Activated CD4-positive, alpha-beta memory T cell treated with anti-CD3 and anti-CD28 coated beads, Interleukin-2, amount 10 ng/mL, durations not matched to agents 7 days and 5 days (primary cell): Measurements from ENCODE around the gene CDC5L. TPM values are rescaled to one million over a fixed set of nuclear protein-coding genes. Genes with fewer than 3 reads are reported as not detected.
A peak's percentile ranks its signal among the peaks of the same experiment; 100 is the strongest.

ENCODE experiments used
- CTCF ChIA-PET: fragments of 350-600 bp; sonication (Branson Sonifier 250); formaldehyde crosslinking; loops from one replicate; lab custom pipeline; 2021; ENCODE audit warnings: antibody characterized with exemption, inconsistent platforms; lab: Charles Lee
- POLR2A ChIA-PET: fragments of 350-600 bp; sonication (Branson Sonifier 250); formaldehyde crosslinking; loops from one replicate; lab custom pipeline; 2021; ENCODE audit warnings: antibody characterized with exemption; lab: Charles Lee
- DNase-seq: peaks from one replicate; pipeline ENCODE4 v3.0.0-alpha.2; 2020
- H3K27ac Mint-ChIP-seq: one replicate; pipeline ENCODE4 v1.8.0; 2021; ENCODE audit warnings: mild to moderate bottlenecking, mixed read lengths
- H3K27me3 Mint-ChIP-seq: one replicate; pipeline ENCODE4 v1.8.0; 2021; ENCODE audit warnings: mixed read lengths
- H3K36me3 Mint-ChIP-seq: one replicate; pipeline ENCODE4 v1.8.0; 2021; ENCODE audit warnings: low read depth, mixed read lengths
- H3K4me1 Mint-ChIP-seq: one replicate; pipeline ENCODE4 v1.8.0; 2021; ENCODE audit warnings: mixed read lengths
- H3K4me3 Mint-ChIP-seq: one replicate; pipeline ENCODE4 v1.8.0; 2021; ENCODE audit warnings: mild to moderate bottlenecking, mixed read lengths
- H3K9me3 Mint-ChIP-seq: one replicate; pipeline ENCODE4 v1.8.0; 2021; ENCODE audit warnings: mixed read lengths
- total RNA-seq, 2 experiments: library from RNA; stranded (reverse); gene quantifications; one replicate each; pipeline ENCODE4 v1.2.3, GENCODE V29; 2021

CDC5L gene
- total RNA-seq, 2 experiments from 2014 or later = 23.8 to 24.2 TPM

DNA sequence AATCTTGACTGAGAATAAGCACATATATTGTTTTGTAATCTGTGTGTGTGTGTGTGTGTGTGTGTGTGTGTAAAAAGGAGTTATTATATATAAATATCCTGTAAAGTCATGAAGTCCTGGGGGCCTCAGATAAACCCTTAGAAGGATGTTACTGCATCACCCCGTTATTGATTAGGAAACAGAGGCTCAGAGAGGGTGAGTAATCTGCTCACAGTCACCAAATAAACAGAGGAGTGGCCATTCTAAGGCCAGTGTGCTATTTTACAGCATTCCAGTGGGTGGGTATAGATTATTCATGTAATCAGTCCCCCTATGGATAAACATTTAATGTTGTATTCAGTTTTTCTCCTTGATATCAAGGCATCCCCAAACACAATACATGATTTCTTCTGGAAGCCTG lies 87.1 kb downstream of the CDC5L start:
- Mint-ChIP-seq H3K4me3 (no peak overlapping the region), H3K36me3 (no peaks in the 10 kb centered on the region), H3K9me3 (no peaks in the 10 kb centered on the region), H3K4me1 (peaks cover 4% of the 10 kb centered on the region), H3K27ac (no peak overlapping the region), H3K27me3 (peaks cover 2% of the 10 kb centered on the region)
- DNase-seq = no peak
- ChIA-PET CTCF (interaction anchor here (1.0 to 3.2 kb wide), 17 partner anchors 13 to 1448 kb away, joined by 3 to 22 read pairs (median 7); no protein-coding TSS in a partner anchor), POLR2A (no interaction called here)

DNA sequence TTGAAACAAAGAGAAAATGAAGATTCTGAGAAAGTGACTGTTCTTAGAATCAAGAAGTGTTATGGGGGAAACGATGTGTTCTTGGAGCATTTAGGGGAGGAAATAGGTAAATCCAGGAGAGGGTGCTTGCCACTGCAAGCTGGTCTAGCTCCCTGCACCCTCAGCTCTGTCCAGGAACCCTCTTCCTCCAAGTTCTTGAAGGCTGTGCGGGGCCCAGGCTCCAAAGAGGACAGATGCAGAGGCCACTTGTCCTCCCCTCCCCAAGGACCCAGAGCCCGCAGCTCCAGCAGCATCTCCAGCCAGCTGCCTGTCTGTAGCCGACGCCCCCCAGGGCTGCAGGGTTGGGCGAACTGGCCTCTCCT lies 87.9 kb downstream of the CDC5L start:
- Mint-ChIP-seq H3K4me1 (peaks cover 4% of the 10 kb centered on the region), H3K27ac (no peak overlapping the region), H3K27me3 (peaks cover 2% of the 10 kb centered on the region), H3K4me3 (no peak overlapping the region), H3K9me3 (no peaks in the 10 kb centered on the region), H3K36me3 (no peaks in the 10 kb centered on the region)
- DNase-seq = no peak
- ChIA-PET POLR2A (interaction anchor here (1.1 kb wide), 1 partner anchor 902 kb away, joined by 6 read pairs; the partner anchor contains the start of gene SUPT3H), CTCF (interaction anchor here (0.7 to 3.2 kb wide), 45 partner anchors 9 to 1615 kb away, joined by 3 to 22 read pairs (median 5); partner anchors contain the start of gene SUPT3H)

DNA sequence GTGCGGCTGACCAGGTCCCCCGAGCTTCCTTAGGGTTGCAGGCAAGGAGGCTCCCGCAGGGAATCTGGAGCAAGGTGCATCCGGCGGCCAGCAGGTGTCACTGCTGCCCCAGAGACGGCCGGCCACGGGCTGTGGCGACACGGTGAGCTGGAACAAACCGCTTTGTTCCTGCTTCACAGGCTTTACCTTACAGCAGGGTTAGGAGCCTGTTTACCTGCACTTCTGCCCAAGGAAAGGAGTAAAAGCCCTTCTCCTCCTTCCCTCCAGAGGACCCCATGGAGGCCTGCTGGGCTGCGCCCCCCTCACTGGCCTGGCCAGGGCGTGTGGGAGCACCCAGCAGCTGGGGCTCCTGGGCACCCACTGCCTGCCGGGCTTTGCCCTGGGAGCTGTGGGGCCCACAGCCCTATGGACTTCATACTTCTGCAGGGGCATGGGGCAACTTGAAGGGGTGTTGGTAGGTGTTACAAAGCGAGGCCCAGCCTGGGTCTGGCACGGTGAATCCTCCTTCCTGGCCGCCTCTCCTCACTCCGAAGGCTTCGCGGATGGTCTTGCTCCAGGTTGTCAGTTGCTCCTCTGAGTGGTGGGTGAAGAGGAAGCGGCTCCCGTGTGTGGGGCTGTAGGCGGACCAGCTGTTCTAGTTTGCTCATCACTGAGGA lies 88.4 kb downstream of the CDC5L start:
- DNase-seq = peak; percentile 77
- peak overlapping the region; percentile 26 for H3K27ac Mint-ChIP-seq
- no peaks in the 10 kb centered on the region for H3K36me3 Mint-ChIP-seq
- H3K4me1 Mint-ChIP-seq = peaks cover 4% of the 10 kb centered on the region
- no peak overlapping the region for H3K4me3 Mint-ChIP-seq
- H3K9me3 Mint-ChIP-seq = no peaks in the 10 kb centered on the region
- ChIA-PET CTCF (interaction anchor here (0.6 to 3.2 kb wide), 53 partner anchors 9 to 1615 kb away, joined by 3 to 22 read pairs (median 5); partner anchors contain the start of gene SUPT3H), POLR2A (interaction anchor here (1.1 kb wide), 1 partner anchor 902 kb away, joined by 6 read pairs; the partner anchor contains the start of gene SUPT3H)
- H3K27me3 Mint-ChIP-seq = peaks cover 2% of the 10 kb centered on the region

DNA sequence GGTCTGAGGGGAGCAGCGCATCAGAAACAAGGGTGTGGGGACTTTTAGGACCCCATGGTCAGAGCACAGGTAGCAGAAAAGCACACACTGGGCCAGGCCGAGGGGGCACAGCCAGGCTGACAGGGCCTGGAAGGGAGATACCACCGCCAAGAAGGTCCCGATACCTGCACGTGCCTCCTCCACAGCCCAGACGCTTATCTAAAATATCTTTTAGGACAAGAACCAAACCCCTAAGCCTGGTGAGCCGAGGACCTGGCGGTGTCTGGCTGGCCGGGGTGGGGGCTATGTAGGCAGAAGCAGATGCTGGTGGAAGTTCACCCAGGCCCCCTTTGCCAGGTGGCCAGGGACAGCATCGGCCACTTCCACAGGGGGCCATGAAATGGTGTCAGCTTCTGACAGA lies 89.3 kb downstream of the CDC5L start:
- no peaks in the 10 kb centered on the region for H3K9me3 Mint-ChIP-seq
- H3K36me3 Mint-ChIP-seq = no peaks in the 10 kb centered on the region
- H3K4me1 Mint-ChIP-seq = peaks cover 4% of the 10 kb centered on the region
- no peak overlapping the region for H3K27ac Mint-ChIP-seq
- DNase-seq = no peak
- H3K4me3 Mint-ChIP-seq = no peak overlapping the region
- ChIA-PET POLR2A (no interaction called here), CTCF (interaction anchor here (1.0 to 3.2 kb wide), 9 partner anchors 21 to 1238 kb away, joined by 3 to 22 read pairs (median 7); no protein-coding TSS in a partner anchor)
- H3K27me3 Mint-ChIP-seq = no peaks in the 10 kb centered on the region

DNA sequence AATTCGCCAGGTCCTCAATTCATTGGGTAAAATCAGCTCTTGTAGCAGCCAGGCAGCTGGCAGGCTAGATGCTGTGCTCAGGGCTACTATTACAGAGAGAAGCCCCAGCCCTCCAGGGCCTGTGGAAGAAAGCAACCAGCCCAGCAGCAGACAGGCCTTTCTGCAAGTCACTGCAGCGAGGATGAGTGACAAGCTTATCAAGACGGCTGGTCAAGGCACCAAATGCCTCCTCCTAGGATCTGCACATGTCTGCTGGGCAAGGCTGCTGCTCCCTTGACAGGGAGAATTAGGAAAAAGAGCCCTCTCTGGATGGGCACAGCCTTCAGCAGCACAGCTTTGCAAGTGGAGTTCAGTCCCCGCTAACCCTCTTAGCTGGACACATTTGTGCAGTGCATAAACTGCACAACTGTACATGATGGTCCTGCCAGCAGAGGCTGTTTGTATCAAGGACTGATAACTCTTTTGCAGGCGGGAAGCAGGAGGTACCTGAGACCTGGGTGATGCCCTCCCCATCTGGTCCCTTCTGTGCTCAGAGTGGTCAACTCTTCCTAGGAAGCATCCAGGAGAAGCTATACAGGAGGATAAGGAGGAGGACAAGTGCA lies 89.9 kb downstream of the CDC5L start:
- CTCF ChIA-PET = interaction anchor here (0.6 to 3.2 kb wide), 5 partner anchors 8 to 1354 kb away, joined by 3 to 21 read pairs (median 3); no protein-coding TSS in a partner anchor
- no peaks in the 10 kb centered on the region for H3K9me3 Mint-ChIP-seq
- POLR2A ChIA-PET = no interaction called here
- no peak overlapping the region for H3K4me3 Mint-ChIP-seq
- H3K27me3 Mint-ChIP-seq = no peaks in the 10 kb centered on the region
- no peak overlapping the region for H3K27ac Mint-ChIP-seq
- DNase-seq = no peak
- H3K36me3 Mint-ChIP-seq = no peaks in the 10 kb centered on the region
- peaks cover 4% of the 10 kb centered on the region for H3K4me1 Mint-ChIP-seq

DNA sequence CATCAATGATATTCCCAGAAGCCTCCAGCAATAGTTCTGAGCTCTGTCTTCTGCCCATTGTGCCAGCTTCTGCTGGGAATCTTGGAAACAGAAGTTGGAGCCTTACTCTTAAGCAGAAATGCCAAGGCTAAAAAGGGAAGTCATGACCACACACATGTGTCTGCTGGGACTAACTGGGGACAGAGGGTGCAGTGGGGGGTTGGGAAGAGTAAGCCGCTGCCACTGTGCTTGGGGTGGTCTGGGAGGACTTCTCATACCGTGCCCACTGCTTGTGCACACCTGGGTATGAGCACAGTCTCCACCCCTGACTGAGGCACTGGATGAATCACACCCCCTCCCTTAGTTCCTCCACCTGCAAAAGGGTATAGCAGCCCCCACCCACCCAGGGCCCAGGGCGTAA lies 90.7 kb downstream of the CDC5L start:
- no peak overlapping the region for H3K4me3 Mint-ChIP-seq
- no peaks in the 10 kb centered on the region for H3K36me3 Mint-ChIP-seq
- DNase-seq = no peak
- H3K27ac Mint-ChIP-seq = no peak overlapping the region
- ChIA-PET POLR2A (no interaction called here), CTCF (interaction anchor here (1.5 kb wide), 1 partner anchor 8 kb away, joined by 3 read pairs; no protein-coding TSS in a partner anchor)
- H3K9me3 Mint-ChIP-seq = no peaks in the 10 kb centered on the region
- peaks cover 4% of the 10 kb centered on the region for H3K4me1 Mint-ChIP-seq
- H3K27me3 Mint-ChIP-seq = no peaks in the 10 kb centered on the region

DNA sequence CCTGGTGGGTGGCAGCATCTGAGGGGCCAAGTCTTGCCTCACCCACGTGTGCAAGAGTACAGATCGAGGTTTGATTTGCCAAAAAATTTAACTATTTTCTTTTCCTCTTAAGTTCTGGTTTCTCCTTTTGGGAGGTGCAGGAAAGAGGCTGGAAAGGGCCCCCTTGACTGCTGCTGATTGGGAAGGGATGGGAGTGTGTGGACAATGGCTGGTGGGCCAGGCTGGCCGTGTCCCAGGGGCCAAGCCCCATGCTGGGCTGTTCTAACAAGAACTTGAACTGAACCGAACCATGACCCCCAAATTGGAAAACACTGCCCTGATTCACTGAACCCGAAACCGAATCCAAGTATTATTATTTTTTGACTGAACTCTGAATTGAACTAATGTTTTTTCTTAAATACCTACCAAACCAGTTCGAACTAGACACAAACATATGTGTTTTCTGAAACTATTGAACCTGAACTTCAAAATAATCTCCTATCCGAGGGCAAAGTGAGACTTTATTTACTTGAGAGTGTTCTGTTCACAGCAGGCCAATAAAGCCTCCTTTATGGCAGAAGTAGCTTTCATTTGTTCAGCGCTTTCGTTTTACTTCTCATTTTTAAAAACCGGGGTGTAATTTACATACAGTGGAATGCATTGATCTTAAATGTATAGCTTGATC lies 91.2 kb downstream of the CDC5L start:
- DNase-seq = no peak
- Mint-ChIP-seq H3K4me3 (no peak overlapping the region), H3K27ac (no peak overlapping the region), H3K27me3 (no peaks in the 10 kb centered on the region), H3K4me1 (peaks cover 4% of the 10 kb centered on the region), H3K9me3 (no peaks in the 10 kb centered on the region), H3K36me3 (no peaks in the 10 kb centered on the region)
- ChIA-PET CTCF (interaction anchor here (1.5 kb wide), 1 partner anchor 9 kb away, joined by 3 read pairs; no protein-coding TSS in a partner anchor), POLR2A (no interaction called here)

DNA sequence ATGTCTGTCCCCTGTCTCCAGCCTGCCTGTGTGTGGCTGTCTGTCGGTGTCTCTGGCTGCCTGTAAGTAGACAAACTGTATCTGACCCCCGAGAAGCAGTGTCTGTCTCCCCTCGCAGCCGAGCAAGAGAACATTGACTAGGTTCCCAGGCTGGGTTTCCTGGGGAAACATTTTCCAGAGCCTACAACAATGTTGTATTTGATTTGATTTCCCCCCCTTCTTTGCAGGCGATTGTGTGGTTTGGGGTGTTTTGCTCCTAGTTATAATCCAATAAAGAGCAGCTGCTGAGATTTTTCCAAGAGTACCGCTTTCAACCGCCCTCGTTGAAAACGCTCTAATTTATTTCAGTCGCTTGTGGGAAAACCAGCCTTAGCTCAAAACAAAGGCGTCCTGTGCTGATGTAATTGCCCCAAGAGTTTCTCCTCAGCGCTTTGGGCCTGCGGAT lies 92.6 kb downstream of the CDC5L start:
- Mint-ChIP-seq H3K9me3 (no peaks in the 10 kb centered on the region), H3K27ac (no peak overlapping the region), H3K27me3 (no peaks in the 10 kb centered on the region), H3K4me3 (no peak overlapping the region), H3K36me3 (no peaks in the 10 kb centered on the region), H3K4me1 (peaks cover 2% of the 10 kb centered on the region)
- POLR2A ChIA-PET = no interaction called here
- CTCF ChIA-PET = no interaction called here
- DNase-seq = no peak

DNA sequence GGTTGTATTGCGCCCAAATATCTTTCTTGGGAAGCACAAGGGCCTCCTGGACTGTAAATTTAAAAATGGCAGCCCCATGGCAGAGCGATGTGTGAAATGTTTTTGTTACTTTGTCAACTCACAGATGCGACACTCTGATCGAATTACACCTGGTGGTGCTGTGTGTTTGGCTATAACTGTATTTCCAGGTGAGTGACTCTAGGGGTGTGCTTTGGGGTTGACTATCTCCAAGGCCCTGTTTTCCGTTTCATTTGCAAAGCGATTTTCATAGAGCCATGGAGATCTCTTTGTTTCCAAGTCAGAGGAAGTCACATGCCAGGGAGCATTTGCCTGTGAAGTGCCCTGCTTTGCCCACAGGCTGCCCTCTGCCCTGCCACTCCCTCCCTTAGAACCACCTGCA lies 93.5 kb downstream of the CDC5L start:
- H3K27me3 Mint-ChIP-seq = no peaks in the 10 kb centered on the region
- H3K9me3 Mint-ChIP-seq = no peaks in the 10 kb centered on the region
- no peak overlapping the region for H3K4me3 Mint-ChIP-seq
- H3K27ac Mint-ChIP-seq = no peak overlapping the region
- peaks cover 1% of the 10 kb centered on the region for H3K4me1 Mint-ChIP-seq
- H3K36me3 Mint-ChIP-seq = no peaks in the 10 kb centered on the region
- DNase-seq = no peak
- POLR2A ChIA-PET = no interaction called here
- CTCF ChIA-PET = no interaction called here

DNA sequence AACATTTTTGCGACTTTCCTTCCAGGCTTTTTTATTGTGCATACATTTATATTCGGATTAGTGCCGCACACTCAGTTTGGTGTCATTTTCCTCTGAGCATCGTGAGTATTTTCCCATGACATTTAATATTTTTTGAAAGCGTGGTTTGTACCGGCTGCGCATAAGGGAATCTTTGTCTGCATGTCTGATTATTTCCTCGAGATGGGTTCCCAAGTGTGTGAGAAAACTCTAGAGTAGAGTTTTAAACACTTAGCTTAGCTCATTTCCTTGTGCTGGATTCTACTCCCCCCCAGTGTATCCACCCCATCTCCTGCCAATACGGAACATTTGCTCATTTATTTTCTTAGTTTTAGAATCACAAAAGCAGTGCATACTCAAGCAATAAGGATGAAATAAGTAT lies 94.3 kb downstream of the CDC5L start:
- Mint-ChIP-seq H3K9me3 (no peaks in the 10 kb centered on the region), H3K4me3 (no peak overlapping the region), H3K4me1 (no peaks in the 10 kb centered on the region), H3K27ac (no peak overlapping the region), H3K36me3 (no peaks in the 10 kb centered on the region), H3K27me3 (no peaks in the 10 kb centered on the region)
- ChIA-PET CTCF (no interaction called here), POLR2A (no interaction called here)
- no peak for DNase-seq

DNA sequence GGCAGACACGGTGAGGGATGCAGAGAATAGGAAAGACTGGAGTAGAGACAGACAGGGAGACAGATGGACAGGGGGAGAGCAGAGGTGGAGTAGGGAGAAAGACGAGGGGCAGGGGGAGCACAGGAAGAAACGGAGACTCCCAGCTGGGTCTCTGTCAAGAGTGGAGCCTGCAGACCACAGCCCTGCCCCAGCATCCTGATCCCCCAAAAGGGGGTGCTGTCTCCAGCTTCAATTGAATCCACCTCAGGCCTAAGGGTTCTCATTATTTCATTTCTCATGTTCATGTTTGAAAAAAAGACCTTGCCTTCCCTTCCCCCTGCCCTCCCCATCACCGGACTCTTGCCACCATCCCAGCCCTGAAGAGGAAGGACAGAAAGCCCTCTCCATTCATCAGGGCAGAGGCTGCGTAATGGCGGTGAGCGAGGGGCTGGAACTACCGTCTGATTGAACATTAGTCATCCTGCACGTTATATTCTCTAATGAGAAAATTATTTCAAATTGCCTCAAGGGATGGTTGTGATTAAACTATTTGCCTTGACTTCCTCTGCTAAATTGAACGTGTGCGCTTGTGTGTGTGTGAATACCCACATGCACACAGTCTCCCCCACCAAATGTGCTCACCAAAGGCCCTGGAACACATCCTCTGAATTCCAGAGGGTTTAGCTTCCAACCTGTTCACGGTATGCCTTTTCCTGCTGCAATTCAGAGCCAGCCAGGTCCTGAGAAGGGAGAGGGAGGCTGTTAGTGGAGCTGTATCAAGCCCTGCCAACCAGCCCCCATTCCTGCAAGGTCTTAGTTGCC lies 98.3 kb downstream of the CDC5L start:
- H3K27ac Mint-ChIP-seq = no peak overlapping the region
- H3K9me3 Mint-ChIP-seq = no peaks in the 10 kb centered on the region
- CTCF ChIA-PET = interaction anchor here (2.3 kb wide), 1 partner anchor 10 kb away, joined by 10 read pairs; no protein-coding TSS in a partner anchor
- no peaks in the 10 kb centered on the region for H3K36me3 Mint-ChIP-seq
- POLR2A ChIA-PET = no interaction called here
- DNase-seq = no peak
- no peak overlapping the region for H3K4me3 Mint-ChIP-seq
- no peaks in the 10 kb centered on the region for H3K4me1 Mint-ChIP-seq
- H3K27me3 Mint-ChIP-seq = peaks cover 11% of the 10 kb centered on the region

DNA sequence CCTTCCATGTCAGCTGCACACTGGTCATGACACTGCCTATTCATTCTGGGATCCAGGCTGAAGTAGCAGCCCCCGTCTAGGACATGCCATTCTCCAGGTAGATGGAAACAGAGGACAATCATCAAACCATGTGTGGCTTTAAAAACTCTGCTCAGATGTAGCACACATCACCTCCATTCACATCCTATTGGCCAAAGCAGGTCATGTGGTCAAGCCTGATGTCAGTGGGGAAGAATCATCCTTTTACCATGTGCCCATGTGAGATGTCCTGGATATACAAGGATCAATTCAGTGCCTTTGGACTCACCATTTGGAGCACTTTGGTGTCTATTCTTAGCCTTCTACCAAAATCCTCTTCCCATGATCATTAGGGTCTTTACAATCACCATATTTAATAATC lies 99.5 kb downstream of the CDC5L start:
- ChIA-PET CTCF (interaction anchor here (2.3 kb wide), 1 partner anchor 12 kb away, joined by 10 read pairs; no protein-coding TSS in a partner anchor), POLR2A (no interaction called here)
- Mint-ChIP-seq H3K27me3 (peaks cover 11% of the 10 kb centered on the region), H3K9me3 (no peaks in the 10 kb centered on the region), H3K36me3 (no peaks in the 10 kb centered on the region), H3K27ac (no peak overlapping the region), H3K4me1 (no peaks in the 10 kb centered on the region), H3K4me3 (no peak overlapping the region)
- DNase-seq = no peak
